Neutrophil (primary cell): ENCODE results near the gene DNASE1L1.
A peak's percentile ranks its signal among the peaks of the same experiment; 100 is the strongest.

Experiments
- H3K27ac ChIP-seq: fragments of 200-600 bp; sonication (generic); 2 replicates; pipeline ENCODE4 v1.5.1; 2016; ENCODE audit warnings: mild to moderate bottlenecking, moderate library complexity
- H3K27me3 ChIP-seq: fragments of 200-600 bp; sonication (generic); 2 replicates; pipeline ENCODE4 v1.6.0; 2016; ENCODE audit warnings: mild to moderate bottlenecking
- H3K36me3 ChIP-seq: fragments of 200-600 bp; sonication (generic); 2 replicates; pipeline ENCODE4 v1.5.1; 2017
- H3K4me1 ChIP-seq, 2 experiments: fragments of 200-600 bp in 1 of 2; sonication (generic) in 1 of 2; 1 replicate in 1 of 2; 2 replicates in 1 of 2; pipeline versions ENCODE4 v1.5.1 to v1.6.1; 2013 to 2016; ENCODE audit warnings: low read depth in 1 of 2, low read length in 1 of 2, mild to moderate bottlenecking in 1 of 2, moderate library complexity in 1 of 2; ENCODE audit not compliant: control insufficient read depth in 1 of 2, insufficient read depth in 1 of 2
- H3K4me3 ChIP-seq, 2 experiments: fragments of 200-600 bp in 1 of 2; sonication (generic) in 1 of 2; 1 replicate in 1 of 2; 2 replicates in 1 of 2; pipeline ENCODE4 v1.5.1; 2013 to 2016; ENCODE audit warnings: low read depth in 1 of 2, low read length in 1 of 2, mild to moderate bottlenecking in 1 of 2, moderate library complexity in 1 of 2
- H3K9me3 ChIP-seq: fragments of 200-600 bp; sonication (generic); 2 replicates; pipeline ENCODE4 v1.5.1; 2016
- TF ChIP-seq, protein P1 (sequence below): fragments of 200-600 bp; sonication (generic); IDR thresholded peaks from 2 replicates; pipeline ENCODE4 v1.5.1; 2016; ENCODE audit warnings: antibody characterized with exemption

DNASE1L1 gene

DNA sequence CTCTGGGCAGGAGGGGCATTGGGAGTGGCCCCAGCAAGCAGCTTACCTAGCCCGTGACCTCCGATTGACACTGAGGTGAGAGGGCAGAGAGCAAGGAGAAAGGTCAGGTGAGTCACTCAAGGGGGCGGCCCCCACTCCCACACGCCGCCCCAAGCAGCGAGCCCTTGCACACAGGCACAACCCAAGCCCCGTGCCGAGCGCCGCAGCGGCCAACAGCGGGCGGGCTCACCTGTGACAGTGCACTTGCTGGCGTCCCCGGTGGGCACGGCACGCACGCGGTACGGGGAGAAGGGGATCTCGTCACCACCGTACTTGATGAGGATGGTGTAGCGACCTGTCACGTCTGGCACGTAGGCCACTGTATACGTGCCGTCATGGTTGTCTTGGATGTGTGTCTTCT is 51.8 kb downstream of the DNASE1L1 start:
- H3K9me3 ChIP-seq: no peaks in the 10 kb centered on the region
- peaks cover 98% of the 10 kb centered on the region for H3K36me3 ChIP-seq
- TF ChIP-seq, protein P1, sequence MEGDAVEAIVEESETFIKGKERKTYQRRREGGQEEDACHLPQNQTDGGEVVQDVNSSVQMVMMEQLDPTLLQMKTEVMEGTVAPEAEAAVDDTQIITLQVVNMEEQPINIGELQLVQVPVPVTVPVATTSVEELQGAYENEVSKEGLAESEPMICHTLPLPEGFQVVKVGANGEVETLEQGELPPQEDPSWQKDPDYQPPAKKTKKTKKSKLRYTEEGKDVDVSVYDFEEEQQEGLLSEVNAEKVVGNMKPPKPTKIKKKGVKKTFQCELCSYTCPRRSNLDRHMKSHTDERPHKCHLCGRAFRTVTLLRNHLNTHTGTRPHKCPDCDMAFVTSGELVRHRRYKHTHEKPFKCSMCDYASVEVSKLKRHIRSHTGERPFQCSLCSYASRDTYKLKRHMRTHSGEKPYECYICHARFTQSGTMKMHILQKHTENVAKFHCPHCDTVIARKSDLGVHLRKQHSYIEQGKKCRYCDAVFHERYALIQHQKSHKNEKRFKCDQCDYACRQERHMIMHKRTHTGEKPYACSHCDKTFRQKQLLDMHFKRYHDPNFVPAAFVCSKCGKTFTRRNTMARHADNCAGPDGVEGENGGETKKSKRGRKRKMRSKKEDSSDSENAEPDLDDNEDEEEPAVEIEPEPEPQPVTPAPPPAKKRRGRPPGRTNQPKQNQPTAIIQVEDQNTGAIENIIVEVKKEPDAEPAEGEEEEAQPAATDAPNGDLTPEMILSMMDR: no peak
- H3K4me3 ChIP-seq: no peak overlapping the region
- H3K27me3 ChIP-seq: no peaks in the 10 kb centered on the region
- H3K4me1 ChIP-seq: peaks cover 0 to 5% of the 10 kb centered on the region in 2 experiments
- H3K27ac ChIP-seq: no peak overlapping the region

DNA sequence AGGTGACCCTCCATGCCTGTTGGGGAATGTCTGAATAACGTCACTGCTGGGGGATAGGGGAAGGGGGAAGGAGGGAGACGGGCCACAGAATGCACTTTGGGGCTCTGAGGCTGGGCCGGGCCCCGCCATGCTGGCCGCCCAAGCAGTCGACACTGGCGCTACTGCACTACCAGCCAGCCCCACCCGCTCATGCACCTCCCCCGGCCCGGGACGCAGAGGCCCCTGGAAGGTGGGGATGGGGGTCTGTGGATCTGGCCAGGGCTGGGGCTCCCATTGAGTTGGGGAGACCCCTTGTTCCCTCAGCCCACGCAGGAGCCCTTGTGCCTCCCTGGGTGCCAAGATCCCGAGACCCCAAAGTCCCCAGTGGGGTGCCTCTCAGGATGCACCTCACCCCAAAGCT is 52.5 kb downstream of the DNASE1L1 start:
- H3K27me3 ChIP-seq: no peaks in the 10 kb centered on the region
- peaks cover 0 to 5% of the 10 kb centered on the region in 2 experiments for H3K4me1 ChIP-seq
- H3K36me3 ChIP-seq: peaks cover 98% of the 10 kb centered on the region
- H3K9me3 ChIP-seq: no peaks in the 10 kb centered on the region
- TF ChIP-seq, protein P1: no peak
- H3K4me3 ChIP-seq: no peak overlapping the region
- H3K27ac ChIP-seq: no peak overlapping the region

DNA sequence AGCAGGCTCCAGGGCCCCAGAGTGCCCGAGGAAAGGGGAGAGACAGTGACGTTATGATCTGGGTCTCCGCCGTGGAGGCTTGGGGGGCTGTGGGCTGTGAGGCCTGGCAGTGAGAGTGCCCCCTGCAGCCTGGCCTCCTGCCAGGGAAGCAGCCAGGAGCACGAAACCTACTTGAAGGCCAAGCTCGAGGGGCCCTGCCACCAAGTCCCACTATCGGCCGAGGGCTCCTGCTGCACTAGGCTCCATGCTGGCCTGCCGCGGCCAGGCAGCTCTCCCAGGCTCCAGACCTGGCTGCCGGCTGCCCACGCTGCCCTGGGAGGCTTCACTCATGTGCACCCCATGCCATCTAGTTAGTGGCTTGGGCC is 53.3 kb downstream of the DNASE1L1 start:
- TF ChIP-seq, protein P1: no peak
- Histone ChIP-seq H3K9me3 (no peaks in the 10 kb centered on the region), H3K27ac (peak overlapping the region; percentile 42), H3K4me3 (no peak overlapping the region), H3K36me3 (peaks cover 100% of the 10 kb centered on the region), H3K27me3 (no peaks in the 10 kb centered on the region), H3K4me1 (peaks cover 0 to 5% of the 10 kb centered on the region in 2 experiments)

DNA sequence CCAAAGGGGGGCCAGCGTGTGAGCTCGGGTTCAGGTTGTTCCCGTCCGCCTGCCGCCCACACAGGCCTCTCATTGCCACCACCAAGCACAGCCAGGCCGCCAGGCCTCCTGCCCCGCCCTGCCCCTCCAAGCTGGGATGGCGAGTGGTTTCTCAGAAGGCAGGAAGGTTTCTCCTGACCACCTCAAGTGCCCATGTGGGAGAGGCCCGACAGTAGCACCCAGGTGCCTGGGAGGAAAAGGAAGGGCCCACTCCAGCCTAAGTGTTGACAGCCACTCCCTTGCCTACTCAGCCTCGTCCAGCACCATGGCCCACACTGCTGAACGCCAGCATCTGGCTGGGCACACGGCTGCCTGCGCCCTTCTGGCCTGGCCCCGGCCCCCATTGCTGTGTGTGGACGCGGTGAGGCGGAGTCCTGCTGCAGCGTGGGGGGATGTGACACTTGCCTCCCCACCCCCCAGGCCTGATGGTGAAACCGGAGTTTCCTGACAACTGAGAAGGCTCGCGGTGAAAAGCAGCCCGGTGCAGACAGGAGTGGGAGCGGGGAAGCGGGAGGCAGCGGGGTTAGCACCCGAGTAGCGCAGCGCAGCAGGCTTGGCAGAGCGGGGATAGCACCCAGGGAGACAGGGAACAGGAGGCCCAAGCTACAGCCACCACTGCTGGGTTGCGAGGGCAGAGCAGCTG is 53.8 kb downstream of the DNASE1L1 start:
- Histone ChIP-seq H3K36me3 (peaks cover 100% of the 10 kb centered on the region), H3K9me3 (no peaks in the 10 kb centered on the region), H3K27ac (peak overlapping the region; percentile 42), H3K27me3 (no peaks in the 10 kb centered on the region), H3K4me3 (no peak overlapping the region), H3K4me1 (peaks cover 0 to 5% of the 10 kb centered on the region in 2 experiments)
- TF ChIP-seq, protein P1: no peak

DNA sequence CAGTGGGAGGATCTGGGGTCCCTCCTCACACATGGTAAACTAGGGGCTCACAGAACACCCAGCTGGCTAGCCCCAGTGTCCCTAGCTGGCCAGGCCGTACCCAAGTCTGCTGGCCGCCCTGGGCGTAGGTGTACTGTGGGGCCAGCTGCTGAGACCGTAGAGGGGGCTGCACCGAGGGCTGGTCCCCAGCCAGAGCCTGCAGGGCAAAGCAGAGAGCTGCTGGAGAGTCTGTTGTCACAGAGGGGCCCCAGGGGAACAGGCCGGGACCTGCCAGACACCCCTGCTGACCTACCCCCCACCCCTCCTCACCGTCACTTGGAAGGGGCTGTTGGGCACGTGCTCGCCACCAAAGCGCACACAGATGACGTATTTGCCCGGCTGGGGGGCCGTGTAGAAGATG is 54.5 kb downstream of the DNASE1L1 start:
- TF ChIP-seq, protein P1: no peak
- Histone ChIP-seq H3K36me3 (peaks cover 100% of the 10 kb centered on the region), H3K4me1 (peaks cover 0 to 5% of the 10 kb centered on the region in 2 experiments)

More for the DNA sequence above, 54.5 kb downstream of the DNASE1L1 start:
- Histone ChIP-seq H3K27ac (no peak overlapping the region), H3K4me3 (no peak overlapping the region), H3K9me3 (no peaks in the 10 kb centered on the region), H3K27me3 (no peaks in the 10 kb centered on the region)
